Activated CD8-positive, alpha-beta memory T cell treated with anti-CD3 and anti-CD28 coated beads for 48 hours (primary cell): ENCODE results near the gene KBTBD8.

Experiments used
- DNase-seq, 3 experiments: peaks; one replicate each; pipeline ENCODE4 v3.0.0-alpha.2; 2020; ENCODE audit warnings: low read depth in 2 of 3, low spot score in 2 of 3

Gene KBTBD8, protein sequence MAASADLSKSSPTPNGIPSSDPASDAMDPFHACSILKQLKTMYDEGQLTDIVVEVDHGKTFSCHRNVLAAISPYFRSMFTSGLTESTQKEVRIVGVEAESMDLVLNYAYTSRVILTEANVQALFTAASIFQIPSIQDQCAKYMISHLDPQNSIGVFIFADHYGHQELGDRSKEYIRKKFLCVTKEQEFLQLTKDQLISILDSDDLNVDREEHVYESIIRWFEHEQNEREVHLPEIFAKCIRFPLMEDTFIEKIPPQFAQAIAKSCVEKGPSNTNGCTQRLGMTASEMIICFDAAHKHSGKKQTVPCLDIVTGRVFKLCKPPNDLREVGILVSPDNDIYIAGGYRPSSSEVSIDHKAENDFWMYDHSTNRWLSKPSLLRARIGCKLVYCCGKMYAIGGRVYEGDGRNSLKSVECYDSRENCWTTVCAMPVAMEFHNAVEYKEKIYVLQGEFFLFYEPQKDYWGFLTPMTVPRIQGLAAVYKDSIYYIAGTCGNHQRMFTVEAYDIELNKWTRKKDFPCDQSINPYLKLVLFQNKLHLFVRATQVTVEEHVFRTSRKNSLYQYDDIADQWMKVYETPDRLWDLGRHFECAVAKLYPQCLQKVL

GRCh38 chr3:66998113-66998903 lies at the start of gene KBTBD8:
KBTBD8 (plus strand) TSS chr3:66998307; CDS start chr3:66998356, 49 bp downstream.
- DNase-seq, result peak; percentile 76 to 95 (median 86)

GRCh38 chr3:66948838-66949237 lies 49.3 kb upstream of the KBTBD8 start:
- DNase-seq, result no peak

DNA sequence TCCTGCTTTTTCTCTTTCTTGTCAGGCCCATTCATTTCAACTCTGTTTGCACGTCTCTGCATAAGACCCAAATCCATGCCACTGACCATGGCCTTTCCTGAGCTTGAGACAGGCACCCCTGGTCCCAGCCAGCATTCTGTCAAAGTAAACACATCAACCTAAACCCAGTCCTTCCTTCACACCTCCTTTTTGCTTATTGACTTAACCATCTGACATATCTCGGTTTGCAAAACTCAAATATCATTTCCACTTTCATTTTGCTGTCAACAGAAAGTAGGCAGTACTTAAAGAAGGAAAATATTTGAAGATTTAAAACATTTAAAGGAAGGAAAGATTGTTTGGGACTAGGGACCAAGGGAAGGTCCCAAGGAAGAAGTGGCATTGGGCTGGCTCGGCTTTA lies 48.2 kb upstream of the KBTBD8 start:
- DNase-seq, result no peak

DNA sequence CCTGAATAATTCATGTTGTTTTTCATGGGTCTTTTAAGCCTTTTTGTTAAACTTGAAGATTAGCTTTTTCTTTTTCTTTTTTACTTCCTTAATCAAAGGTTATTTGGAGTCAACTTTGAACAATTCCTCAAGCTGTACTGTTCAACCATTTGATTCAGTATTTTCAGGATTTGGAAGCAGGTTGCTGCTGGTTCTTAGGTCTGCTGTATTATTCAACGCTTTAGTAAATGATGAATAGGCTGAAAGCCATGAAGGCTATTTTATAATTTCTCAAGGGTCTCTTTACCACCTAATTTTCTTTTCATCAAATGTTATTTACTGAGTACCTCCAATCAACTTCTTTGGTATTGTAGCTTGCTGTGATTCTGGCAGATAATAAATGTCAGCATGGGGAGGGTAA lies 45.8 kb upstream of the KBTBD8 start:
- DNase-seq, result no peak

DNA sequence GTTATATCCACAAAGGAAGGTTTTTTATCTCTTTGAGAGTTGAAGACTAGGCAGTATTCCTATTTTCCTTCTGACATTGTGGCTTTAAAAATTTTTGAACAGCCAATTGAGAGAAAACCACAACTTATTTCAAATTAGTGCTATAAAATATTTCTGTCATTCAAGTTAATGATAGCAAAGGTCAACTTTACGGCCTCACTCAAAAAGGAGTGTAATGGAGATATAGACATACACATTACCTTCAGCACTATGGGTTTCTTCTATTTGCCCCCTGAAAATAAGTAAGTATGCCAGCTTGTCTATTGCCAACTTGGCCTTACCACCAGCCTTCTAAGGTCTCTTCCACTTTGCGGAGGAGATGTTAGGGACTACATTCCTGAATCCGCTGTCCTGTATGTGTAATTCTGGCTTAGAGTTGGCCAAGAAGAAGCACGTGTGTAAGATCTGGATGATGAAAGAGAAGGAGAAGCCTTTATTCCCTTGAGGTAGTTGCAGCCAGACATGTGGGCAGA lies 44.1 kb upstream of the KBTBD8 start:
- DNase-seq, result no peak

DNA sequence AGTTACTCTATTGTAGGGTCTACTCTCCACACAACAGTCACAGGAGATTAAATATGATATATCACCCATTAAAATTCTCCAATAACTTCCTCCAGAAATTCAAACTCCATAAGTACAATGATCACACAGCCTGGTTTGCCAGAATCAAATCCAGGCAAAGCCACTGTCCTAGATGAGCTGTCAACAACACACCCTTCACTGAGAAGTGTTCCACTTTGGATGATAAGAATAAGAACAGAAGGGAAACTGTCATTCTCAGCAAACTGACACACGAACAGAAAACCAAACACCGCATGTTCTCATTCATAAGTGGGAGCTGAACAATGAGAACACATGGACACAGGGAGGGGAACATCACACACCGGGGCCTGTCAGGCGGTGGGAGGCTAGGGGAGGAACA lies 41.4 kb upstream of the KBTBD8 start:
- no peak for DNase-seq

- no peak for DNase-seq
Measured at GRCh38 chr3:66957367-66957766, 40.7 kb upstream of the KBTBD8 start.

- no peak for DNase-seq
Measured at GRCh38 chr3:66958067-66958466, 40.0 kb upstream of the KBTBD8 start.

GRCh38 chr3:66962664-66963063 lies 35.4 kb upstream of the KBTBD8 start:
- no peak for DNase-seq

- no peak for DNase-seq
Measured at GRCh38 chr3:66971245-66971644, 26.9 kb upstream of the KBTBD8 start.

- peak; percentile 18 to 36 (median 24) for DNase-seq
Measured at GRCh38 chr3:66971891-66972551, 26.1 kb upstream of the KBTBD8 start.

GRCh38 chr3:66980791-66981190 lies 17.3 kb upstream of the KBTBD8 start:
- no peak for DNase-seq

- no peak for DNase-seq
Measured at GRCh38 chr3:66983101-66983500, 15.0 kb upstream of the KBTBD8 start.

DNA sequence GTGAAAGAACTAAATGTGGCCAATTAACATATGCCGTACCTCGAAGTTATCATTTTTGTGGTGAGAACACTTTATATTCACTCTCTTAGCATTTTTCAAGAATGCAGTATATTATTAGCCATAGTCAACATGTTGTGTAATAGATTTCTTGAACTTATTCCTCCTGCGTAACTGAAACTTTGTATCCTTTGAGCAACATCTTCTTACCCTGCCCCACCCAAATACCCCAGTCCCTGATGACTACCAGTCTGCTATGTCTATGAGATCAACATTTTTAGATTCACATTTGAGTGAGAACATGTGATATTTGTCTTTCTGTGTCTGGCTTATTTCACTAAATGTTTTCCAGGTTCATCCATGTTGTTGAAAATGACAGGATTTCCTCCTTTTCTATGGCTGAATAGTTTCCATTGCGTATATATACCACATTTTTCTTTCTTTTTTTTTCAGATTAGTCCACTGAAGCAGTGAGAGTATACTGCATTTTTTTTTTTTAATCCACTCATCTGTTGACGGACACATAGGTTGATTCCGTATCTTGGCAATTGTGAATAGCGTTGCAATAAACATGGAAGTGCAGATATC lies 12.7 kb upstream of the KBTBD8 start:
- no peak for DNase-seq

DNA sequence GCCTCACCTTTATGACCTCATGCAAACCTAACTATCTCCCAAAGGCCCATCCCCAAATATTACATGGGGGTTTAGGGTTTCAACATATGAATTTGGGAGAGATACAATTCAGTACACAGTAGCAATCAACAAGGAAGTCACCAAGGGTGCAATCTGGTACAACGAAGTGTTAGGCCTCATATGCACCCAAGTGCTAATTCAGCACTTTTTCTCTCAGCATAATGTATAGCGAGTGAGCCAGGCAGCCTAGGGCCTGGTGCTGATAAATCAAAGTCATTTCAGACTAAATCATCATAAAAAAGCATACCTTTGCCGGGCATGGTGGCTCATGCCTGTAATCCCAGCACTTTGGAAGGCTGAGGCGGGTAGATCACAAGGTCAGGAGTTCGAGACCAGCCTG lies 11.7 kb upstream of the KBTBD8 start:
- DNase-seq, result no peak

DNA sequence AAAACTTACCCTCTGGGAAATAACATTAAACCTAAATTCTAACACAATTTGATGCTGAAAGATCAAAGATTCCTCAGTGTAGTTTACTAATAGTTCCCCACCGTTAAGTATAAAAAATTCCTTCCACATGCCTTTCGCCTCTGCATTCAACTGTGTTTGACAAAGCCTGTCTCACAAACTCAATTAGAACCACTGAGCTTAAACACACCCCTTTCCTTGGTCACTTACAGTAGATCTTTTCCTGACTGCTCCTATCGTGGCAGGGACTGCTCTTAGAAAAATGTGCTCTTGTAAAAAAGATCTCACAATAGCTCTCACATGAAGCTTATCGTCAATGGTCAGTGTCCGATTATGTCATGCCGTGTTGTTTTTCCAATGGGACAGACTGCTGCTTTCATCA lies 8.9 kb upstream of the KBTBD8 start:
- no peak for DNase-seq

- DNase-seq, result no peak
Measured at GRCh38 chr3:66989860-66990696, 8.0 kb upstream of the KBTBD8 start.

- DNase-seq, result no peak
Measured at GRCh38 chr3:66991459-66991858, 6.6 kb upstream of the KBTBD8 start.

DNA sequence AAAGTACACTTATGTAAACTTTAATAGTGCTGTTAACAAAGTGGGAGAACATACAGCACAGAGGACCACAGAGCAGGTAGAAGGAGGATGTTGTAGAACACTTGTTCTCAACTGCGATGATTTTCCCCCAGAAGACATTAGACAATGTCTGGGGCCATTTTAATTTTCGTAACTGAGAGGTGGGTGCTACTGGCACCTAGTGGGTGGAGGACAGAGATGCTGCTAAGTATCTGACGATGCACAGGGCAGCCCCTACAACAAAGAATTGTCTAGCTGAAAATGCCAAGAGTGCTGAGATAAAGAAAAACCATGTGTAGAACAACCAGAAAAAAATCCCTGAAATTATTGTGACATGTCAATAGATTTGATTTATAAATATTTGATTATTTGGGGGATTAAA lies 5.0 kb upstream of the KBTBD8 start:
- no peak for DNase-seq

GRCh38 chr3:66994588-66994987 lies 3.5 kb upstream of the KBTBD8 start:
- DNase-seq, result no peak
